WTC11 (cell line): ENCODE results near the gene CSF1. TPM values are rescaled to one million over a fixed set of nuclear protein-coding genes. Genes with fewer than 3 reads are reported as not detected.

Experiments used
- ATAC-seq: fragments of 200-7000 bp; cut with Tn5 transposase; 2 replicates; pipeline ENCODE4 v1.10.0; 2021; ENCODE audit warnings: mild to moderate bottlenecking, moderate library complexity
- CTCF ChIA-PET: fragments of 300-600 bp; sonication (Branson Sonifier 250); formaldehyde crosslinking; loops from one replicate; lab custom pipeline; 2021; ENCODE audit warnings: antibody characterized with exemption; lab: Charles Lee
- POLR2A ChIA-PET: fragments of 350-600 bp; sonication (Branson Sonifier 250); formaldehyde crosslinking; loops from one replicate; lab custom pipeline; 2021; ENCODE audit warnings: antibody characterized with exemption; lab: Charles Lee
- DNase-seq: peaks from one replicate; pipeline ENCODE4 v3.0.0; 2021; ENCODE audit warnings: low spot score
- H3K27ac Mint-ChIP-seq: 2 replicates; pipeline ENCODE4 v1.8.0; 2021; ENCODE audit warnings: mixed read lengths
- H3K27me3 Mint-ChIP-seq: 2 replicates; pipeline ENCODE4 v1.8.0; 2021; ENCODE audit warnings: low read depth, mild to moderate bottlenecking, moderate library complexity, mixed read lengths
- H3K36me3 Mint-ChIP-seq: 2 replicates; pipeline ENCODE4 v1.8.0; 2021; ENCODE audit warnings: mixed read lengths
- H3K4me1 Mint-ChIP-seq: 2 replicates; pipeline ENCODE4 v1.8.0; 2022; ENCODE audit warnings: mixed read lengths
- H3K4me3 Mint-ChIP-seq: 2 replicates; pipeline ENCODE4 v1.8.0; 2021; ENCODE audit warnings: mild to moderate bottlenecking, moderate library complexity, mixed read lengths
- H3K9me3 Mint-ChIP-seq: 2 replicates; pipeline ENCODE4 v1.8.0; 2021; ENCODE audit warnings: mixed read lengths
- FOXJ3 ChIP-seq: sonication (generic); formaldehyde crosslinking; IDR thresholded peaks from 2 replicates; pipeline ENCODE4 v1.9.0; 2021; ENCODE audit warnings: missing genetic modification reagents, mild to moderate bottlenecking, borderline replicate concordance
- FOXP1 ChIP-seq: sonication (generic); formaldehyde crosslinking; IDR thresholded peaks from 2 replicates; pipeline ENCODE4 v1.8.0; 2022; ENCODE audit warnings: missing genetic modification reagents, mild to moderate bottlenecking, moderate library complexity, borderline replicate concordance
- GABPB1 ChIP-seq: sonication (generic); formaldehyde crosslinking; IDR thresholded peaks from 2 replicates; pipeline ENCODE4 v1.8.1; 2023; ENCODE audit warnings: mild to moderate bottlenecking, missing genetic modification reagents
- NR1H2 ChIP-seq: sonication (generic); formaldehyde crosslinking; IDR thresholded peaks from 2 replicates; pipeline ENCODE4 v1.9.0; 2021; ENCODE audit warnings: mild to moderate bottlenecking, moderate library complexity, missing genetic modification reagents
- TEAD1 ChIP-seq: sonication (generic); formaldehyde crosslinking; IDR thresholded peaks from 2 replicates; pipeline ENCODE4 v1.8.0; 2022; ENCODE audit warnings: mild to moderate bottlenecking, missing genetic modification reagents
- ZNF416 ChIP-seq: fragments of 250-450 bp; sonication (Bioruptor Pico); IDR thresholded peaks from 2 replicates; pipeline ENCODE4 v1.9.0; 2021; ENCODE audit warnings: mild to moderate bottlenecking, inconsistent platforms
- ZNF425 ChIP-seq: fragments of 250-450 bp; sonication (Bioruptor Pico); conservative IDR thresholded peaks from 2 replicates; pipeline ENCODE4 v1.9.0; 2021; ENCODE audit warnings: mild to moderate bottlenecking
- ZNF671 ChIP-seq: fragments of 250-450 bp; sonication (Bioruptor Pico); IDR thresholded peaks from 2 replicates; pipeline ENCODE4 v1.8.0; 2021; ENCODE audit warnings: mild to moderate bottlenecking
- total RNA-seq: library from RNA; stranded (reverse); gene quantifications from 3 replicates; pipeline ENCODE4 v1.2.3, GENCODE V29; 2021
- TF ChIP-seq, protein P1 (sequence below): sonication (generic); formaldehyde crosslinking; IDR thresholded peaks from 2 replicates; pipeline ENCODE4 v1.8.1; 2023; ENCODE audit warnings: mild to moderate bottlenecking, missing genetic modification reagents, borderline replicate concordance
- TF ChIP-seq, protein P2 (sequence below): sonication (generic); formaldehyde crosslinking; IDR thresholded peaks from 2 replicates; pipeline ENCODE4 v1.8.1; 2023; ENCODE audit warnings: mild to moderate bottlenecking, missing genetic modification reagents, moderate library complexity
- TF ChIP-seq, protein P3 (sequence below): sonication (generic); formaldehyde crosslinking; IDR thresholded peaks from 2 replicates; pipeline ENCODE4 v1.8.1; 2022; ENCODE audit warnings: low read depth, missing genetic modification reagents, borderline replicate concordance
- TF ChIP-seq, protein P4 (sequence below): sonication (generic); formaldehyde crosslinking; IDR thresholded peaks from 2 replicates; pipeline ENCODE4 v1.8.0; 2022; ENCODE audit warnings: missing genetic modification reagents

The CSF1 gene
- total RNA-seq, 1 experiment from 2014 or later = 3.0 TPM

GRCh38 chr1:109914587-109915240 is 4.1 kb downstream of the CSF1 start (continued):
- TF ChIP-seq TEAD1 = no peak
- TF ChIP-seq, protein P1, sequence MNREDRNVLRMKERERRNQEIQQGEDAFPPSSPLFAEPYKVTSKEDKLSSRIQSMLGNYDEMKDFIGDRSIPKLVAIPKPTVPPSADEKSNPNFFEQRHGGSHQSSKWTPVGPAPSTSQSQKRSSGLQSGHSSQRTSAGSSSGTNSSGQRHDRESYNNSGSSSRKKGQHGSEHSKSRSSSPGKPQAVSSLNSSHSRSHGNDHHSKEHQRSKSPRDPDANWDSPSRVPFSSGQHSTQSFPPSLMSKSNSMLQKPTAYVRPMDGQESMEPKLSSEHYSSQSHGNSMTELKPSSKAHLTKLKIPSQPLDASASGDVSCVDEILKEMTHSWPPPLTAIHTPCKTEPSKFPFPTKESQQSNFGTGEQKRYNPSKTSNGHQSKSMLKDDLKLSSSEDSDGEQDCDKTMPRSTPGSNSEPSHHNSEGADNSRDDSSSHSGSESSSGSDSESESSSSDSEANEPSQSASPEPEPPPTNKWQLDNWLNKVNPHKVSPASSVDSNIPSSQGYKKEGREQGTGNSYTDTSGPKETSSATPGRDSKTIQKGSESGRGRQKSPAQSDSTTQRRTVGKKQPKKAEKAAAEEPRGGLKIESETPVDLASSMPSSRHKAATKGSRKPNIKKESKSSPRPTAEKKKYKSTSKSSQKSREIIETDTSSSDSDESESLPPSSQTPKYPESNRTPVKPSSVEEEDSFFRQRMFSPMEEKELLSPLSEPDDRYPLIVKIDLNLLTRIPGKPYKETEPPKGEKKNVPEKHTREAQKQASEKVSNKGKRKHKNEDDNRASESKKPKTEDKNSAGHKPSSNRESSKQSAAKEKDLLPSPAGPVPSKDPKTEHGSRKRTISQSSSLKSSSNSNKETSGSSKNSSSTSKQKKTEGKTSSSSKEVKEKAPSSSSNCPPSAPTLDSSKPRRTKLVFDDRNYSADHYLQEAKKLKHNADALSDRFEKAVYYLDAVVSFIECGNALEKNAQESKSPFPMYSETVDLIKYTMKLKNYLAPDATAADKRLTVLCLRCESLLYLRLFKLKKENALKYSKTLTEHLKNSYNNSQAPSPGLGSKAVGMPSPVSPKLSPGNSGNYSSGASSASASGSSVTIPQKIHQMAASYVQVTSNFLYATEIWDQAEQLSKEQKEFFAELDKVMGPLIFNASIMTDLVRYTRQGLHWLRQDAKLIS = no peak
- TF ChIP-seq, protein P2, sequence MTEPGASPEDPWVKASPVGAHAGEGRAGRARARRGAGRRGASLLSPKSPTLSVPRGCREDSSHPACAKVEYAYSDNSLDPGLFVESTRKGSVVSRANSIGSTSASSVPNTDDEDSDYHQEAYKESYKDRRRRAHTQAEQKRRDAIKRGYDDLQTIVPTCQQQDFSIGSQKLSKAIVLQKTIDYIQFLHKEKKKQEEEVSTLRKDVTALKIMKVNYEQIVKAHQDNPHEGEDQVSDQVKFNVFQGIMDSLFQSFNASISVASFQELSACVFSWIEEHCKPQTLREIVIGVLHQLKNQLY (CRISPR knock-in tag) = no peak
- no peak for TF ChIP-seq FOXP1 (CRISPR knock-in tag)
- TF ChIP-seq ZNF671 (CRISPR knock-in tag) = no peak
- TF ChIP-seq, protein P3, sequence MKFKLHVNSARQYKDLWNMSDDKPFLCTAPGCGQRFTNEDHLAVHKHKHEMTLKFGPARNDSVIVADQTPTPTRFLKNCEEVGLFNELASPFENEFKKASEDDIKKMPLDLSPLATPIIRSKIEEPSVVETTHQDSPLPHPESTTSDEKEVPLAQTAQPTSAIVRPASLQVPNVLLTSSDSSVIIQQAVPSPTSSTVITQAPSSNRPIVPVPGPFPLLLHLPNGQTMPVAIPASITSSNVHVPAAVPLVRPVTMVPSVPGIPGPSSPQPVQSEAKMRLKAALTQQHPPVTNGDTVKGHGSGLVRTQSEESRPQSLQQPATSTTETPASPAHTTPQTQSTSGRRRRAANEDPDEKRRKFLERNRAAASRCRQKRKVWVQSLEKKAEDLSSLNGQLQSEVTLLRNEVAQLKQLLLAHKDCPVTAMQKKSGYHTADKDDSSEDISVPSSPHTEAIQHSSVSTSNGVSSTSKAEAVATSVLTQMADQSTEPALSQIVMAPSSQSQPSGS (CRISPR knock-in tag) = no peak
- TF ChIP-seq, protein P4, sequence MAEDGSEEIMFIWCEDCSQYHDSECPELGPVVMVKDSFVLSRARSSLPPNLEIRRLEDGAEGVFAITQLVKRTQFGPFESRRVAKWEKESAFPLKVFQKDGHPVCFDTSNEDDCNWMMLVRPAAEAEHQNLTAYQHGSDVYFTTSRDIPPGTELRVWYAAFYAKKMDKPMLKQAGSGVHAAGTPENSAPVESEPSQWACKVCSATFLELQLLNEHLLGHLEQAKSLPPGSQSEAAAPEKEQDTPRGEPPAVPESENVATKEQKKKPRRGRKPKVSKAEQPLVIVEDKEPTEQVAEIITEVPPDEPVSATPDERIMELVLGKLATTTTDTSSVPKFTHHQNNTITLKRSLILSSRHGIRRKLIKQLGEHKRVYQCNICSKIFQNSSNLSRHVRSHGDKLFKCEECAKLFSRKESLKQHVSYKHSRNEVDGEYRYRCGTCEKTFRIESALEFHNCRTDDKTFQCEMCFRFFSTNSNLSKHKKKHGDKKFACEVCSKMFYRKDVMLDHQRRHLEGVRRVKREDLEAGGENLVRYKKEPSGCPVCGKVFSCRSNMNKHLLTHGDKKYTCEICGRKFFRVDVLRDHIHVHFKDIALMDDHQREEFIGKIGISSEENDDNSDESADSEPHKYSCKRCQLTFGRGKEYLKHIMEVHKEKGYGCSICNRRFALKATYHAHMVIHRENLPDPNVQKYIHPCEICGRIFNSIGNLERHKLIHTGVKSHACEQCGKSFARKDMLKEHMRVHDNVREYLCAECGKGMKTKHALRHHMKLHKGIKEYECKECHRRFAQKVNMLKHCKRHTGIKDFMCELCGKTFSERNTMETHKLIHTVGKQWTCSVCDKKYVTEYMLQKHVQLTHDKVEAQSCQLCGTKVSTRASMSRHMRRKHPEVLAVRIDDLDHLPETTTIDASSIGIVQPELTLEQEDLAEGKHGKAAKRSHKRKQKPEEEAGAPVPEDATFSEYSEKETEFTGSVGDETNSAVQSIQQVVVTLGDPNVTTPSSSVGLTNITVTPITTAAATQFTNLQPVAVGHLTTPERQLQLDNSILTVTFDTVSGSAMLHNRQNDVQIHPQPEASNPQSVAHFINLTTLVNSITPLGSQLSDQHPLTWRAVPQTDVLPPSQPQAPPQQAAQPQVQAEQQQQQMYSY (CRISPR knock-in tag) = no peak
- TF ChIP-seq GABPB1 (CRISPR knock-in tag) = no peak

GRCh38 chr1:109917051-109917767 is 6.6 kb downstream of the CSF1 start:
- ATAC-seq (no peak), DNase-seq (no peak)
- Mint-ChIP-seq H3K9me3 (no peaks in the 10 kb centered on the region), H3K4me3 (no peak overlapping the region), H3K27me3 (peaks cover 13% of the 10 kb centered on the region), H3K27ac (no peak overlapping the region)
- ChIA-PET POLR2A (no interaction called here), CTCF (interaction anchor here (1.0 to 4.8 kb wide), 2 partner anchors 67 to 127 kb away, joined by 4 to 36 read pairs; partner anchors contain the start of gene AHCYL1)
- TF ChIP-seq FOXJ3 (no peak), ZNF425 (no peak), ZNF416 (no peak), NR1H2 (CRISPR knock-in tag) (no peak)
- TF ChIP-seq, all 79 proteins: peak for 0
- peaks cover 6% of the 10 kb centered on the region for H3K4me1 Mint-ChIP-seq
- H3K36me3 Mint-ChIP-seq = no peaks in the 10 kb centered on the region
